Cardiac septum (tissue), 1 donor: ENCODE results near the gene BHLHA15. TPM values are rescaled to one million over a fixed set of nuclear protein-coding genes. Genes with fewer than 3 reads are reported as not detected.

Experiments
- DNase-seq: peaks from one replicate; pipeline ENCODE4 v3.0.0-alpha.2; 2020; ENCODE audit warnings: low spot score
- intact Hi-C: fragments of 100-400 bp; cut with DNase I; formaldehyde crosslinking; loops from one replicate; pipeline ENCODE4 v1.14.0; 2022
- total RNA-seq: library from RNA; stranded (reverse); fragmentation: NEBNext Ultra II Directional; extraction: Animal tissue kit (Norgen Biotek cat#: 25700); gene quantifications from one replicate; pipeline ENCODE4 v1.2.1, GENCODE V29; 2021
- donor health status: DM: no; HTN: no; CAD: no.

The BHLHA15 gene
- total RNA-seq, 1 donor from 2014 or later, result not detected

- intact Hi-C loops, result no loop called here
- DNase-seq, result no peak
Observed at GRCh38 chr7:98235901-98236300, 24.7 kb downstream of the BHLHA15 start.

- intact Hi-C loops, result no loop called here
- no peak for DNase-seq
Observed at GRCh38 chr7:98236355-98237185, 25.3 kb downstream of the BHLHA15 start.

GRCh38 chr7:98238076-98238475 lies 26.8 kb downstream of the BHLHA15 start:
- no peak for DNase-seq
- intact Hi-C loops, result no loop called here

- intact Hi-C loops, result no loop called here
- no peak for DNase-seq
Observed at GRCh38 chr7:98238976-98239375, 27.7 kb downstream of the BHLHA15 start.

- no peak for DNase-seq
- intact Hi-C loops, result no loop called here
Observed at GRCh38 chr7:98240961-98241673, 29.9 kb downstream of the BHLHA15 start.

GRCh38 chr7:98241674-98242241 lies 30.5 kb downstream of the BHLHA15 start:
- intact Hi-C loops, result no loop called here
- no peak for DNase-seq

- intact Hi-C loops, result no loop called here
- DNase-seq, result no peak
Observed at GRCh38 chr7:98242342-98242741, 31.1 kb downstream of the BHLHA15 start.

GRCh38 chr7:98242934-98243333 lies 31.7 kb downstream of the BHLHA15 start:
- DNase-seq, result no peak
- intact Hi-C loops, result no loop called here

GRCh38 chr7:98244871-98245270 lies 33.6 kb downstream of the BHLHA15 start:
- intact Hi-C loops, result no loop called here
- no peak for DNase-seq

- DNase-seq, result no peak
- intact Hi-C loops, result no loop called here
Observed at GRCh38 chr7:98248156-98248555, 36.9 kb downstream of the BHLHA15 start.

- no peak for DNase-seq
- intact Hi-C loops, result no loop called here
Observed at GRCh38 chr7:98249106-98249505, 37.9 kb downstream of the BHLHA15 start.

- DNase-seq, result no peak
- intact Hi-C loops, result no loop called here
Observed at GRCh38 chr7:98250789-98251188, 39.5 kb downstream of the BHLHA15 start.

- intact Hi-C loops, result no loop called here
- DNase-seq, result no peak
Observed at GRCh38 chr7:98251231-98251600, 40.0 kb downstream of the BHLHA15 start.

GRCh38 chr7:98251601-98252424 lies 40.6 kb downstream of the BHLHA15 start, which contains the start of gene TECPR1:
Gene TECPR1, minus strand, starts transcription at chr7:98252232. Its CDS starts 6,086 bp downstream, at chr7:98246146.
- DNase-seq, result peak; percentile 99
- intact Hi-C loops, result loop anchor here (1.0 kb wide), 1 partner anchor 28 kb away; no protein-coding TSS in a partner anchor

GRCh38 chr7:98252425-98253054 lies 41.3 kb downstream of the BHLHA15 start:
- intact Hi-C loops, result loop anchor here (1.0 kb wide), 1 partner anchor 28 kb away; no protein-coding TSS in a partner anchor

GRCh38 chr7:98254516-98254915 lies 43.3 kb downstream of the BHLHA15 start:
- no peak for DNase-seq
- intact Hi-C loops, result no loop called here

More at GRCh38 chr7:98252425-98253054, 41.3 kb downstream of the BHLHA15 start:
- no peak for DNase-seq

GRCh38 chr7:98254951-98255610 lies 43.8 kb downstream of the BHLHA15 start:
- DNase-seq, result no peak
- intact Hi-C loops, result no loop called here

GRCh38 chr7:98256431-98256830 lies 45.2 kb downstream of the BHLHA15 start:
- intact Hi-C loops, result no loop called here
- DNase-seq, result no peak

- intact Hi-C loops, result no loop called here
Observed at GRCh38 chr7:98257701-98258100, 46.5 kb downstream of the BHLHA15 start.

More at GRCh38 chr7:98257701-98258100, 46.5 kb downstream of the BHLHA15 start:
- no peak for DNase-seq
